ENCODE data around the gene GCSH.

The GCSH gene

DNA sequence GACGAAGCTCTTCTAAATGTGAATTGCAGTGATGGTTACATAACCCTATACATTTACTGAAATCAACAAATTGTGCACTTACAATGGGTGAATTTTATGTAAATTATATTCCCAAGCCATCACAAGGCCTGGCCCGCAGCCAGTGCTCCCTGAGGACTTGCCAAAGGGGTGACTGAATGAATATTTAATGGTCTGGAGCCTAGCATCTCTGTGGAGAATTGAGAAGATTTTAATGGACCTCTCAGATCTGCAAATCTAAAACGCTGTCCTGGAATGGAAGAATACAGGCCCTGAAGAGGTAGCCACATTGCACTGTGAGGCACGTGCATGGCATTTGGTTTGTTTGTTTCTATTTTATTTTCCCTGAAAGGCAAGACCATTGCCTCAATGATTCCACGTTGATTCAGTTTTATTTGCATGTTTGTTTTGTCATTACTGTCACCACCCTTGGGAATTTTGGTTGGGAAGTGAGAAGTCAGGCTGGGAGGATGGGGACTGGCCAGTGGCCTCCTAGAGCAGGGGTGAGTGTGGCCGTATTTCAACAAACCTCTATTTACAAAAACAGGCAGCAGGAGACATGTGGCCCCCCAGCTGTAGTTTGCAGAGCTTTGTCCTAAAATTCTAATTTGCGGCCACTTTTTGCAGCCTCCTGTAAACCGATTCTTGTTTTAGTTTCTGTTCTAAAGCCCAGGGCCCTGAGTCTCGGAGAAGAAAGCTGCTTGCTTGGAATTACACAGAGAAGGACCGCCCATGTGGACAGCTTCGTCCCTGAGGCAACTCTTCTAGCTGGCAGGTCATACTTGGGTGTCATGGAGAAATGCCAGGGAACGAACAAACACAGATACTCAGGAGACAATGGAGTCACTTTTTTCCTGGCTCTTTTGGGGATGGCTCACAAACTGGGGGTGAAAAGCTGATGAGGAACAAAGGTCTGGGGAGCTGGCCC is 40.5 kb upstream of the GCSH start:
- no peak for DNase-seq (ENCODE audit: extremely low read depth, low read depth)
- TF ChIP-seq, protein P1, sequence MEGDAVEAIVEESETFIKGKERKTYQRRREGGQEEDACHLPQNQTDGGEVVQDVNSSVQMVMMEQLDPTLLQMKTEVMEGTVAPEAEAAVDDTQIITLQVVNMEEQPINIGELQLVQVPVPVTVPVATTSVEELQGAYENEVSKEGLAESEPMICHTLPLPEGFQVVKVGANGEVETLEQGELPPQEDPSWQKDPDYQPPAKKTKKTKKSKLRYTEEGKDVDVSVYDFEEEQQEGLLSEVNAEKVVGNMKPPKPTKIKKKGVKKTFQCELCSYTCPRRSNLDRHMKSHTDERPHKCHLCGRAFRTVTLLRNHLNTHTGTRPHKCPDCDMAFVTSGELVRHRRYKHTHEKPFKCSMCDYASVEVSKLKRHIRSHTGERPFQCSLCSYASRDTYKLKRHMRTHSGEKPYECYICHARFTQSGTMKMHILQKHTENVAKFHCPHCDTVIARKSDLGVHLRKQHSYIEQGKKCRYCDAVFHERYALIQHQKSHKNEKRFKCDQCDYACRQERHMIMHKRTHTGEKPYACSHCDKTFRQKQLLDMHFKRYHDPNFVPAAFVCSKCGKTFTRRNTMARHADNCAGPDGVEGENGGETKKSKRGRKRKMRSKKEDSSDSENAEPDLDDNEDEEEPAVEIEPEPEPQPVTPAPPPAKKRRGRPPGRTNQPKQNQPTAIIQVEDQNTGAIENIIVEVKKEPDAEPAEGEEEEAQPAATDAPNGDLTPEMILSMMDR (IDR thresholded peaks at IDR 0.05; ENCODE audit: low read depth, low read length): no peak

DNA sequence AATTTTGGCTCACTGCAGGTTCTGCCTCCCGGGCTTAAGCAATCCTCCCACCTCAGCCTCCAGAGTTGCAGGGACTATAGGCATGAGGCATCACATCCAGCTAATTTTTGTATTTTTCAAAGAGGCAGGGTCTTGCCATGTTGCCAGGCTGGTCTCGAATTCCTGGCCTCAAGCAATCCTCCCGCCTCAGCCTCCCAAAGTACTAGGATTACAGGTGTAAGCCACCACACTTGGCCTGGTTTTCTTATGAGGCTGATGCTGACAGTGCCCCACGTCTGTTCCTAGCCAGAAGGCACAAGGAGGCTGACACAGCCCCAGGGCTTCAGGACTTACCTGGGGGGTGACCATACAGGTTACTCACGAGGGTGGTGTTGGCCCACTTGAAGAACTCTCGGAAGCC is 33.9 kb upstream of the GCSH start:
- TF ChIP-seq, protein P1 (IDR thresholded peaks at IDR 0.05; ENCODE audit: low read depth, low read length): no peak
- DNase-seq (ENCODE audit: extremely low read depth, low read depth): no peak

DNA sequence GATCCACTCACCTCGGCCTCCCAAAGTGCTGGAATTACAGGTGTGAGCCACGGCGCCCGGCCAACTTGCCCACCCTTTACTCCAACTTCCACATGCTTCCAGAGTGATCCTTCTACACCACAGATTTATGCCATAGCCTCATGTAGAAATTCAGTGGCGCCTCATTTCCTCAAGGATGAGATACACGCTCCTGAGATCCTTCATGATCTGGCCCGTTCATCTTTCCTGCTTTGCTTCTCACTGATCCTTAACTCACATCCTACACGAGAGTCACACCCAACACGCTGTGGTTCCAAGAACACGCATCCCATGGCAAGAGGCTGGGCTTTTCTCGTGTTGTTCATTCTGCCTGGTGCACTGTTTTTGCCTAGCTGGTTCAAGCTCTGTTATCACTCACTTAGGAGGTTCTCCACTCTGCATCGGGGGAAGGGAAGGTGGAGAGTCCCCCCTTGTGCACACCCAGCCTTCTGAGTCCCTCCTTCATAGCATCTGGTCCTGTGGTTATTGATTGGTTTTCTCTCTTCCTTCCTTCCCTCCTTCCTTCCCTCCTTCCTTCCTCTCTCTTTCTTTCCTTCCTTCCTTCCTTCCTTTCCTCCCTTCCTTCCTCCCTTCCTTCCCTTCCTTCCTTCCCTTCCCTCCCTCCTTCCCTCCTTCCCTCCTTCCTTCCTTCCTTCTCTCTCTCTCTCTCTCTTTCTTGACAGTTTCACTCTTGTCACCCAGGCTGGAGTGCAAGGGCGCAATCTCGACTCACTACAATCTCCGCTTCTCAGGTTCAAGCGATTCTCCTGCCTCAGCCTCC is 32.7 kb upstream of the GCSH start:
- DNase-seq (ENCODE audit: extremely low read depth, low read depth): no peak
- TF ChIP-seq, protein P1 (IDR thresholded peaks at IDR 0.05; ENCODE audit: low read depth, low read length): no peak

DNA sequence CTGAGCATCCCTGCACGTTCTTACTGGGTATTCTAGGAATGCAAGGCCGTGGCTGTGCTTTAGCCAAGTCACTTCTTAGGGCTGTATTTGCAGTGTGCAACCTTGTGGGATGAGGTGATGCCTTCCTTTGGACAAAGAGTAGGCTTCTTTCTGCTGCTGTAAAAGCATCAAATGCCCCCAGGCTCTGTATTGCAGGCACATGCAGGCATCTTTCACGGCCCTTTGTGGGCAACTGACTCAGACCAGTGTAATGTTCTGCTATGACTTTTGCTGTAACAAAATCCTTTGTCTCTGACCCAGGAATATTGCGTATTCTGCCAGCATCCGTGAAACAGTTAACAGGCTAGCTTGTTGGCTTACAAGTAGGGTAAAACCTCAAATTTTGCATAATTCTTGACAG is 30.9 kb upstream of the GCSH start:
- DNase-seq (ENCODE audit: extremely low read depth, low read depth): peak; percentile 80
- TF ChIP-seq, protein P1 (IDR thresholded peaks at IDR 0.05; ENCODE audit: low read depth, low read length): no peak

DNA sequence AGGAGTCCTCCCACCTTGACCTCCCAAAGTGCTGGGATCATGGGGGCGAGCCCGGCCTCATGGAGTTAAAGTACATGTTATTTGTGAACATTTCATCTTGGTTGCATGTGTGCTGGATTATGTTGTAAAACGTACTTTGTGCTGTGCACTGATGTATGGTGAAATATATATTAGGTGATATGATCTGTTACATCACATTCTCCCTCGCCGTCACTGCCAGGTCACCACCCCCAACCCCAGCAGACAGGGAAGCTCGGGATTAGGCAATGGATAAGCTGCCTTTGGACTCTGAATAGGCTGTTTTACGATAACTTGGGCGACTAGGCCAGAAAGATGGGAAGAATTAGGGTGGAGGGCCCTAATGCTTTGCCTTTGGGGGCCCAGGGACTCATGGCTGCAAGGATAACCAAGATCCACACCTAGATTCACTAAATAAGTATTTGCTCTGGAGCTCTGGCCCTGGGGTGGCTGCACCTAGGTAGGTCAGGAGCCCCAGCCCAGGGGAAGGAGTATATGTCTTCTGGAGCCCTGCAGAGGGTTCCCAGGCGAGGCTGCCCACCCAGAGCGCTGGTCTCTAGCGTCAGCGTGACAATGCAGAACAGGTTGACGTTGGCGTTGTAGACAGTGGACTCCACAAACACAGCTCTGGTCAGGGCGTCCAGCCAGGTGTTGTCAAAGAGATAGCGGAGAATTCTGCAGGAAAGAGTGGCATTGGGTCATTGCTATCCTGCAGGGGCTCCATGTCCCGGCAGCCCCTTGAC is 27.1 kb upstream of the GCSH start:
- no peak for DNase-seq (ENCODE audit: extremely low read depth, low read depth)
- TF ChIP-seq, protein P1 (IDR thresholded peaks at IDR 0.05; ENCODE audit: low read depth, low read length): no peak

DNA sequence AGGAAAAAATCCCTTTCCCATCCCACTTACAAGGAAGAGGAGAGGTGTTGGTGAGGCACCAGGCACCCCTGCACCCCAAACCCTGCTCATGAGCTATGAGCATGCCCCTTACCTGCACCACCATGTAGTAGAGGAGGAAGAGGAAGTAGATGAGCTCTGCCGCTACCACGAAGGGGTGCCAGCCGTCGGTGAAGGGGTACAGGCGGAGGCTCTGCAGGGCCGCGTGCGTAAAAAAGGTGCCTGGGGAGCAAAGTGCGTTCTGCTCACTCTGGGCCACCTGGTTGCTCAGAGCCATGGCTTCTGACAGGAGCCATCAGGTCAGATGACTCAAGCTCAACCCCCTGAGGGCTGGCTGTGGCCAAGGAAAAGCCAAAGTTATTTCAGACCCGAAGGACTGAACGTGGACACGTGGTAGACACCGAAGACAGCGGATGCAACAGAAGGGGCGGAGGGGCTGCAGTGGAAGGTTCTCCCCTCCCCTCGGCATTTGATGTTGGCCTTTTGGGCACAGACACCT is 25.3 kb upstream of the GCSH start:
- TF ChIP-seq, protein P1 (IDR thresholded peaks at IDR 0.05; ENCODE audit: low read depth, low read length): no peak
- no peak for DNase-seq (ENCODE audit: extremely low read depth, low read depth)
